ENCODE data around the gene TFPI. TPM values are rescaled to one million over a fixed set of nuclear protein-coding genes. Genes with fewer than 3 reads are reported as not detected.

The TFPI gene
- total and polyA plus RNA-seq, 2 of the 8 experiments (the other 6 are each of a cell fraction or from before 2014, with no cell fraction given), result 2.0 to 7.1 TPM

DNA sequence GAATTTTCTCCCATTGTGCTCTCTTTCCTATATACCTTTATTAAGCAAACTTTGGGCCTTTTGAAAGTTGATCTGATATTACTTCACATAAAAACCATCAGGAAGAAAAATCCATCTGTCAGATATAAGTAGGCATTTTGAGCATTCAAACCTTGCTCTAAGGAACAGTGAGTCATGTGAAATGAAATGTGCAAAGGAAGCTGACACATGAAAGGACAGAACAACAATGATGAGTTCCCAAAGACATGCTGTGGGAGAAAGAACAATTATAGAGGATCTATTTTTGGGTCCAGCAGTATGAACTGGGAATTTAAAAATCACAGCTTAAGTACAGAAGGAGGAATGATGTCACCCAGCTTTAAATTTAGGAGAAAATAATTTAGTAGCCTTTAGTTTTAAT is 124.2 kb downstream of the TFPI start (continued):
- no peak for TF ChIP-seq CBX5 (IDR thresholded peaks at IDR 0.05; ENCODE audit: low read depth, low read length)
